Endothelial cell of umbilical vein (primary cell): ENCODE results near the gene MATR3. TPM values are rescaled to one million over a fixed set of nuclear protein-coding genes. Genes with fewer than 3 reads are reported as not detected.

Source experiments
- BruUV-seq: library from RNA; stranded (reverse); fragments of 400-500 nt; replicated peaks from 2 replicates; lab custom pipeline; 2021; lab: Mats Ljungman, UMichigan
- CTCF ChIA-PET: fragments of 300-600, 350-600 bp; sonication (Branson Sonifier 250); formaldehyde crosslinking; loops from one replicate; lab custom pipeline; 2021; ENCODE audit warnings: antibody characterized with exemption, inconsistent platforms; lab: Charles Lee
- POLR2A ChIA-PET: fragments of 300-600, 350-600 bp; sonication (Branson Sonifier 250); formaldehyde crosslinking; loops from one replicate; lab custom pipeline; 2021; ENCODE audit warnings: antibody characterized with exemption, inconsistent platforms; lab: Charles Lee
- DNase-seq: peaks from one replicate; pipeline ENCODE4 v3.0.0-alpha.2; 2011; ENCODE audit warnings: low read depth, low spot score
- FAIRE-seq: peaks from 2 replicates; lab custom pipeline; 2011; peaks lifted over from hg19 to GRCh38; lab: Jason Lieb, UNC
- H2AFZ ChIP-seq: 2 replicates; pipeline ENCODE4 v1.6.0; 2012; ENCODE audit warnings: low read depth, low read length, control low read depth, inconsistent platforms
- H3K27ac ChIP-seq: 2 replicates; pipeline ENCODE4 v1.5.1; 2011; ENCODE audit warnings: low read depth, mild to moderate bottlenecking, control low read depth, low read length, moderate library complexity; ENCODE audit not compliant: insufficient read depth
- H3K27me3 ChIP-seq, 2 experiments: 2 replicates each; pipeline versions ENCODE4 v1.6.0 to v1.6.1; 2011; ENCODE audit warnings: low read length in 2 of 2, mixed read lengths in 1 of 2; ENCODE audit not compliant: control insufficient read depth in 2 of 2, insufficient read depth in 2 of 2
- H3K36me3 ChIP-seq, 2 experiments: 2 replicates in 1 of 2; 3 replicates in 1 of 2; pipeline ENCODE4 v1.5.1; 2011; ENCODE audit warnings: low read length in 2 of 2, mild to moderate bottlenecking in 1 of 2, moderate library complexity in 1 of 2; ENCODE audit not compliant: control insufficient read depth in 2 of 2, insufficient read depth in 2 of 2; ENCODE audit errors: extremely low read depth in 1 of 2
- H3K4me1 ChIP-seq: 3 replicates; pipeline ENCODE4 v1.5.1; 2011; ENCODE audit warnings: mild to moderate bottlenecking, low read length; ENCODE audit not compliant: control insufficient read depth, insufficient read depth; ENCODE audit errors: extremely low read depth
- H3K4me2 ChIP-seq: 2 replicates; pipeline ENCODE4 v1.6.1; 2011; ENCODE audit warnings: low read length, control low read depth, mixed read lengths; ENCODE audit not compliant: insufficient read depth
- H3K4me3 ChIP-seq, 3 experiments: fragments of 200-600 bp in 1 of 3; sonication (generic), shearing (Covaris generic) in 1 of 3; replicated peaks in 1 of 3; 2 replicates each; pipeline ENCODE4 v1.5.1; 2011 to 2016; ENCODE audit warnings: control low read depth in 3 of 3, low read length in 3 of 3, mild to moderate bottlenecking in 2 of 3, inconsistent platforms in 1 of 3, low read depth in 1 of 3, moderate library complexity in 1 of 3; ENCODE audit not compliant: insufficient read depth in 1 of 3
- H3K79me2 ChIP-seq: 2 replicates; pipeline ENCODE4 v1.6.0; 2012; ENCODE audit warnings: low read length, inconsistent platforms; ENCODE audit not compliant: control insufficient read depth, insufficient read depth
- H3K9ac ChIP-seq: replicated peaks from 2 replicates; pipeline ENCODE3; 2011; ENCODE audit warnings: low read length, control low read depth; ENCODE audit not compliant: insufficient read depth; ENCODE audit errors: extremely low read depth
- H3K9me1 ChIP-seq: replicated peaks from 3 replicates; pipeline ENCODE4 v1.6.0; 2011; ENCODE audit warnings: mild to moderate bottlenecking, low read length; ENCODE audit not compliant: control insufficient read depth, insufficient read depth; ENCODE audit errors: extremely low read depth
- H3K9me3 ChIP-seq: replicated peaks from 2 replicates; pipeline ENCODE4 v1.5.1; 2012; ENCODE audit warnings: low read length, inconsistent platforms; ENCODE audit not compliant: control insufficient read depth, insufficient read depth
- H4K20me1 ChIP-seq: replicated peaks from 2 replicates; pipeline ENCODE3; 2011; ENCODE audit warnings: mild to moderate bottlenecking, low read length; ENCODE audit not compliant: control insufficient read depth, insufficient read depth; ENCODE audit errors: extremely low read depth
- EZH2 ChIP-seq: IDR thresholded peaks from 2 replicates; pipeline ENCODE4 v1.6.1; 2012; ENCODE audit warnings: borderline replicate concordance, low read depth, mild to moderate bottlenecking, moderate library complexity, low read length, inconsistent platforms; ENCODE audit not compliant: severe bottlenecking
- FOS ChIP-seq: IDR thresholded peaks from 2 replicates; pipeline ENCODE4 v1.6.1; 2011; ENCODE audit warnings: mild to moderate bottlenecking, low read length, moderate library complexity, borderline replicate concordance; ENCODE audit not compliant: insufficient read depth
- GATA2 ChIP-seq: IDR thresholded peaks from 2 replicates; pipeline ENCODE4 v1.7.0; 2011; ENCODE audit warnings: low read depth, mild to moderate bottlenecking, moderate library complexity, mixed read lengths, low read length; ENCODE audit not compliant: insufficient read length, insufficient read depth
- JUN ChIP-seq: IDR thresholded peaks from 2 replicates; pipeline ENCODE4 v1.6.1; 2011; ENCODE audit warnings: borderline replicate concordance, low read depth; ENCODE audit not compliant: insufficient read length, insufficient read depth
- MYC ChIP-seq: IDR thresholded peaks from one replicate; pipeline ENCODE4 v1.6.1; 2011; ENCODE audit warnings: mild to moderate bottlenecking, low read depth, low read length
- POLR2A ChIP-seq: IDR thresholded peaks from 2 replicates; pipeline ENCODE4 v1.6.1; 2012; ENCODE audit warnings: low read depth, mild to moderate bottlenecking, control low read depth, low read length
- POLR2AphosphoS5 ChIP-seq: IDR thresholded peaks from 2 replicates; pipeline ENCODE4 v1.6.1; 2012; ENCODE audit warnings: low read depth, mild to moderate bottlenecking, control low read depth, low read length, moderate library complexity; ENCODE audit not compliant: insufficient read depth
- dilution Hi-C: fragments of 300-500 bp; cut with MboI; formaldehyde crosslinking; loops from one replicate; pipeline ENCODE4 v1.15.0; 2019; ENCODE audit warnings: low sequenced_read_pairs; ENCODE audit not compliant: extremely low pct_ligation_motif_present
- intact Hi-C: fragments of 100-400 bp; cut with micrococcal nuclease; formaldehyde crosslinking; loops from one replicate; pipeline ENCODE4 v1.10.0; 2022
- polyA plus RNA-seq, 4 experiments: library from polyadenylated mRNA; depleted of rRNA in 3 of 4; stranded (reverse) in 3 of 4; unstranded in 1 of 4; fragments of >200 nt; gene quantifications; 2 replicates each; pipeline versions ENCODE4 v1.2.1 to v1.2.3, GENCODE V29; 2011 to 2012; ENCODE audit warnings: missing spikeins in 1 of 4
- total RNA-seq: library from RNA; stranded (reverse); gene quantifications from 2 replicates; pipeline ENCODE4 v1.2.3, GENCODE V29; 2021
- TF ChIP-seq, protein P1 (sequence below): IDR thresholded peaks from 2 replicates; pipeline ENCODE4 v1.6.1; 2011; ENCODE audit not compliant: insufficient read depth, insufficient read length
- TF ChIP-seq, protein P2 (sequence below), 2 donors: IDR thresholded peaks; 1 replicate in 1 of 2; 2 replicates in 1 of 2; pipeline ENCODE4 v1.5.1; 2011; ENCODE audit warnings: low read length in 2 of 2, mild to moderate bottlenecking in 2 of 2, moderate library complexity in 2 of 2, control low read depth in 1 of 2, inconsistent platforms in 1 of 2, low read depth in 1 of 2; ENCODE audit not compliant: insufficient read depth in 1 of 2; ENCODE audit errors: extremely low read depth in 1 of 2

MATR3 gene
- total and polyA plus RNA-seq, 2 donors (not counting 3 experiments of a cell fraction or from before 2014, with no cell fraction given): 64.0 to 158 TPM

DNA sequence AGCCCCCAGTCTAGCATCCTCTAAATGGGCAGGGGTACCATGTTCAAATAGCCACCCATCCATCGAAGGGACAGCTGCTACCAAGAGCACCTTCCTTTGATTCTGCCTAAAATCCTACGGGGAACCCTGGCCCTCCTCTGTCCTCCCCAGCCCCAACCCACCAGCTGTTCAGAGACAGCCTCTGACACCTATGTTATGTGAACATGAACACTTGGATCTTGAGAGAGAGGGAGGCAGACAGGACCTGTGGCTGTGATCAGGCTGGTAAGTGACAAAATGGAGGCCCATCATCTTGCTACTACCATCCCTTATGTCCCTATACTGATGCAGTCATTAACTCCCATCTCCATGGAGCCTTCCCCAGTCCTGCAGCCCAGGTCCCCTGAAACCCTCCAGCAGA is 81.4 kb downstream of the MATR3 start:
- dilution Hi-C loops (no loop called here), intact Hi-C loops (no loop called here)
- no peak for TF ChIP-seq POLR2AphosphoS5
- no peak for TF ChIP-seq FOS
- no peak for TF ChIP-seq EZH2
- TF ChIP-seq, protein P1, sequence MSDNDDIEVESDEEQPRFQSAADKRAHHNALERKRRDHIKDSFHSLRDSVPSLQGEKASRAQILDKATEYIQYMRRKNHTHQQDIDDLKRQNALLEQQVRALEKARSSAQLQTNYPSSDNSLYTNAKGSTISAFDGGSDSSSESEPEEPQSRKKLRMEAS: no peak
- no peak for TF ChIP-seq GATA2
- no peak overlapping the region for H3K4me2 ChIP-seq
- POLR2A ChIA-PET: no interaction called here
- DNase-seq (no peak), FAIRE-seq (no peak)
- CTCF ChIA-PET: interaction anchor here (1.2 kb wide), 1 partner anchor 21 kb away, joined by 3 read pairs; no protein-coding TSS in a partner anchor
- H3K9ac ChIP-seq: no peak overlapping the region
- H3K9me3 ChIP-seq: no peaks in the 10 kb centered on the region
- no peaks in the 10 kb centered on the region for H3K79me2 ChIP-seq
- no peak overlapping the region for H2AFZ ChIP-seq
- H3K9me1 ChIP-seq: no peaks in the 10 kb centered on the region
- no TSS peak for BruUV-seq
- H3K36me3 ChIP-seq: peaks cover 2 to 3% of the 10 kb centered on the region in 2 experiments
- no peaks in the 10 kb centered on the region for H3K27me3 ChIP-seq
- H3K4me3 ChIP-seq: no peak overlapping the region
- no peak overlapping the region for H3K27ac ChIP-seq
- H4K20me1 ChIP-seq: no peaks in the 10 kb centered on the region
- H3K4me1 ChIP-seq: no peaks in the 10 kb centered on the region

DNA sequence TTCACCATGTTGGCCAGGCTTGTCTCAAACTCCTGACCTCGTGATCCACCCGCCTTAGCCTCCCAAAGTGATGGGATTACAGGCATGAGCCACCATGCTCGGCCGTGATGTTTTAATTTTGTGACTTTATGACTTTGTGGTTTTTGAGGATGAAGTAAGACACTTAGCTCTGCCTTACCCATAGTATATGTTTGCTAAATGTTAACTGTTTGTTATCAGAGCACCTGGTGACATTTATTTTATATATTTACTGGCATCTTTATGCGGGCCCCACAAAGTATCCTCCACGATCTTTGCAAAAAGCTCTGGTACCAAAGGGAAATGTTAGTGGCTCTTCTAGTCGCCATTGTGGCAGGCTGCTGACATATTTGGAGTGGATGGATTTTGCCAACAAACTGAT is 82.8 kb downstream of the MATR3 start:
- intact Hi-C loops (no loop called here), dilution Hi-C loops (no loop called here)
- Histone ChIP-seq H3K36me3 (peaks cover 2 to 3% of the 10 kb centered on the region in 2 experiments), H3K4me3 (no peak overlapping the region), H3K4me1 (no peaks in the 10 kb centered on the region), H3K79me2 (no peaks in the 10 kb centered on the region), H3K9me1 (no peaks in the 10 kb centered on the region), H2AFZ (no peak overlapping the region), H3K9me3 (no peaks in the 10 kb centered on the region), H3K9ac (no peak overlapping the region), H4K20me1 (no peaks in the 10 kb centered on the region), H3K27ac (no peak overlapping the region), H3K27me3 (no peaks in the 10 kb centered on the region), H3K4me2 (no peak overlapping the region)
- TF ChIP-seq EZH2 (no peak), POLR2A (no peak), FOS (no peak), POLR2AphosphoS5 (no peak), GATA2 (no peak), MYC (no peak), JUN (no peak)
- TF ChIP-seq, protein P1: no peak
- TF ChIP-seq, protein P2, sequence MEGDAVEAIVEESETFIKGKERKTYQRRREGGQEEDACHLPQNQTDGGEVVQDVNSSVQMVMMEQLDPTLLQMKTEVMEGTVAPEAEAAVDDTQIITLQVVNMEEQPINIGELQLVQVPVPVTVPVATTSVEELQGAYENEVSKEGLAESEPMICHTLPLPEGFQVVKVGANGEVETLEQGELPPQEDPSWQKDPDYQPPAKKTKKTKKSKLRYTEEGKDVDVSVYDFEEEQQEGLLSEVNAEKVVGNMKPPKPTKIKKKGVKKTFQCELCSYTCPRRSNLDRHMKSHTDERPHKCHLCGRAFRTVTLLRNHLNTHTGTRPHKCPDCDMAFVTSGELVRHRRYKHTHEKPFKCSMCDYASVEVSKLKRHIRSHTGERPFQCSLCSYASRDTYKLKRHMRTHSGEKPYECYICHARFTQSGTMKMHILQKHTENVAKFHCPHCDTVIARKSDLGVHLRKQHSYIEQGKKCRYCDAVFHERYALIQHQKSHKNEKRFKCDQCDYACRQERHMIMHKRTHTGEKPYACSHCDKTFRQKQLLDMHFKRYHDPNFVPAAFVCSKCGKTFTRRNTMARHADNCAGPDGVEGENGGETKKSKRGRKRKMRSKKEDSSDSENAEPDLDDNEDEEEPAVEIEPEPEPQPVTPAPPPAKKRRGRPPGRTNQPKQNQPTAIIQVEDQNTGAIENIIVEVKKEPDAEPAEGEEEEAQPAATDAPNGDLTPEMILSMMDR (IDR thresholded peaks at IDR 0.05; ENCODE audit: extremely low read depth in 1 of 2, insufficient read depth in 1 of 2, low read depth in 1 of 2, low read length in 2 of 2): no peak
- POLR2A ChIA-PET: no interaction called here
- CTCF ChIA-PET: interaction anchor here (1.1 kb wide), 1 partner anchor 15 kb away, joined by 4 read pairs; no protein-coding TSS in a partner anchor
- BruUV-seq: no TSS peak
- FAIRE-seq (no peak), DNase-seq (no peak)
